Measurements from ENCODE around the gene GRIN2C.

GRIN2C gene

DNA sequence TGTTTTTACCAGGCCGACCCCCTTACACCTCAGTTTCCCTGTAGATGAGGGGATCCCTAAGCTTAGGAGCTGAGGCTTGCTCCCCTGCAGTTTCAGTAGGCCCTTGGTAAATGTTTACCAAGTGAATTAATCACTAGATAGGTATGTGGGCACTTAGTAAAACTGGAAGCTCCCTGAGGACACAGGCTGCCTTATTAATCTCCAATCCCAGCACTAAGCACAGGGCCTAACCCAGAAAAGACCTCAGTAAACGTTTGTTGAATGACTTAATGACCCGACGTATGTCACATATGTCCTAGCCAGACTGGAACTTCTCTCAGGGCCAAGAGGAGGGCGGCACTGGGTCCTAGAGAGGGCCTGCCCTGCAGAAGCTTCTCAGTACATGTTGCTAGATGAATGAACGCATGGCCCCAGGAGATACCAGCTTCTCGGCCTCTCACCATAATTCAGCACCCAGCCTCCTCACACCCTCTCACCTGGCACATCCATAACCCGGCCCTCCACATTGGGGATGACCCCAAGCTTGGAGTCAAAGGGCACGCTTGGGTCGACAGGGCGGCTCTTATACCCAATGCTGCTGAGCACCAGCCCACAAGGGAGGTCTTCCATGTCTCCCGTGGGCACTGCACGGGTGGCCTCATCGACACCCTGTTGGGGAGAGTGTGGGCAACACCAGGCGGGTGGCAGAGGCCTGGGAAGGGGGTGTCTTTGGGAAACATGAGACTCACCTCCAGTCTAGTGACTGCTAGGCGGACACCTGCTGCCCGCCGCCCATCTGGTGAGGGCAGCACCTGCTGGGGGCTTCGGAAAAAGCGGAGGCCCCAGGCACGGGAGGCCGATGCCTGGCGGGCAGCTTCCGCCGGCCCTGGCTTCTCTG lies 4.0 kb upstream of the GRIN2C start:
- DNase-seq: no peak

DNA sequence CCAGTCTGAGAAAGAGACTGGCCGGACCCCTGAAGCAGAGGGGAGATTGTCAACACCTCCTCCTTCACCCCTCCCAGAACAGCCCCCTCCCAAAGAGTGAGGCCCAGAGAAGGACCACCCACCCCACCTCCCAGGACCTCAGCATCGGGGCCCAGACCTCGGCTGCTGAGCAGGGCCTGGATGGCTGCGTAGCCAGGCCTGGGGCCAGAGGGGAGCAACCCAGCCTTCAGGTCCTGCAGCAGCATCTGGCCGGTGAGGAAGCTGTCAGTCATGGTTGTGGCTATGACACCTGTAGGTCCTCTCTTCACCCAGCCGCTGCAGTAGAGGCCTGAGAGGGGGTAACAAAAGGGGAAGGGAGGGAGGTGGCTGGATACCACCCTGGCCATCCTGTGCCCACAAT lies 3.2 kb upstream of the GRIN2C start:
- DNase-seq: no peak

DNA sequence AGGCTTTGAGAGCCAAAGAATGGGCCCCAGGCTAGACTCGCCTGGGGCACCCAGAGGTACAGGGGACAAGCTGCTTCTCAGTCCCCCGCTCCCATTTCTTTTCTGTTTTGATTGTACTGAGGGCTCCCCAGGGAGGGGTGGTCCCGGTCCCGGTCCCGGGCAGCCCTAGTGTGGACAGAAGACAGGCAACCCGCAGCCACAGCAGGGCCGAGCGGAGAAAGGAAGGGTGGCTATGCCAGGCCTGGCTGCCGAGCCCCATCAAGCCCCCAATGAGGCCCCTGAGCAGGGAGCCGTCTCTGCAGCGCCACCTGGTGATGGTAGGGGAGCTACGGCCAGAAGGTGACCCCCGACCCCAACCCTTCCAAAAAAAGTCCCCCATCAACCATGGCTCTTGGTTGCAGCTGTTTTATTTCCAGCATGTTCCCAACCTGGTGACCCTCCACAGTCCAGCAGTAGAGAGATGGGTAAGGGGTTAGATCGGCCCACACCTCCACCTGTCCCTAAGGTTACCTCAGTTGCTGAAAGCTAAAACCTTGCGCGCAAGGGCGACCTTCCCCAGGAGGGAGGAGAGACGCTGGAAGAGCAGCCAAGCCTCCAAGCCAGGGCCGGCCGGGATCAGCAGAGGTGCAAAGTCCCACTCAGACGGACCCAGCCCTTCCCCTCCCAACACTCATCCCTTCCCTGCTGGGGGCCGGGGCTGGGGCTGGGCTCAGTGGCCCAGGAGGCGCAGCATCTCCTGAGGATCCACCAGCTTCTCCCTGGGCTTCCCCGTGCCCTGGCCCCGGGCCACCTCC lies 2.6 kb upstream of the GRIN2C start:
- peak; percentile 76 for DNase-seq

DNA sequence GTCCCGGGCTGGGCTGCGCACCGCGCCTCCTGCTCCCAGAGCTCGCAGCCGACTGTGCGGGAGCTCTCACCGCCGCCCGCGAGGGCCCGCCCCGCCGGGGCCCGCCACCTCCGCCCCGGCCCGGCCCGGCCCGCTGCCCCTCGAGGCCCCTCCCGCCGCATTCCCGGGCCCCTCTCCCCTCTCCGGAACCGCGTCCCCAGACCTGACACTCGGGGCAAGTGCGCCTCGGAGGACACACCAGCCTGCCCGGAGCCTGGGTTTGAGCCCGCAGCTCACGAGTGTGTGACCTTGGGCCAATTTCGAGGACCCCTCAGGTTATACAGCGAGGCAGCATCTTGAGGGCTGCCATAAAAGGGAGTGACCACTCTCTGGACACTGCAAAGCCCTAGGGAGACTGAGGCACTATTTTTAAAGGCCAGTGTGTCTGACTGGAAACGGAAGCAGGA lies 2.0 kb upstream of the GRIN2C start:
- no peak for DNase-seq

DNA sequence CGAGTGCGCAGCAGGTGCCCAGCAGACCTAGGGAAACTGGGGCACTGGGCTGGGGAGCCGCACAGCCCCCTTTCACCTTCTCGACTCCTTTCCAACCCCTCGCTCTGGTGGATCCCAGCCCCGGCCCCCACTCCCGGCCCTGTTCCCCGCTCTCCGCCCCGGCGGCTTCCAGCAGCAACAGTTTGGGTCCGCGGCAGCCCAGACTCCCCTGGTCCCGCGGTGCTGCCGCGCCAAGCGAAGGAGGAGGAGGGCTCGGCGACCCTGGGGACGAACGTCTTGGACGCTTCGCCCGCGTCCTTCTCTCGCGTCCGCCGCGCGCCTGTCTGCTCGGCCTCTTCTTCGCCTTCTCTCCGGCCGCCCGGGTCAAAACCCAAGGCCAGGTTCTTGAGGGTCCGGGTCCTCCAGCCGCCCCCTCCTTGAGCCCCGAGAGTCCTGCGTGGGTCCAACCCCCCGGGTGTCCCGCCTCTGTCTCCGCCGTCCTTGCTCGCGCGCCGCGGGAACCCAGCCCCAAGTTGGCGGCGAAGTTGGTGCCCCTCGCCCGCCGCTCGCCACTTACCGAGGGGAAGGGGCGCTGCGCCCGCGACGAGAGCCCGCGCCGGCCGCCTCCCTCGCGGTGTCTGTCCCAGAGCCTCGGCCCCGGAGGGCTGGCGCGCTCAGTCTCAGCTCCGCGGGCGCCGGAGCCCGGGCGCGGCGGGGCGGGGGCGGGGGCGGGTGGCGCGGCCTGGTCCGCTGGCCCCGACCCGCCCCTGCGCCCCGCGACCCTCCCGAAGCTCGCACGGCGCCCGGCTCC lies 1.4 kb upstream of the GRIN2C start:
- no peak for DNase-seq

DNA sequence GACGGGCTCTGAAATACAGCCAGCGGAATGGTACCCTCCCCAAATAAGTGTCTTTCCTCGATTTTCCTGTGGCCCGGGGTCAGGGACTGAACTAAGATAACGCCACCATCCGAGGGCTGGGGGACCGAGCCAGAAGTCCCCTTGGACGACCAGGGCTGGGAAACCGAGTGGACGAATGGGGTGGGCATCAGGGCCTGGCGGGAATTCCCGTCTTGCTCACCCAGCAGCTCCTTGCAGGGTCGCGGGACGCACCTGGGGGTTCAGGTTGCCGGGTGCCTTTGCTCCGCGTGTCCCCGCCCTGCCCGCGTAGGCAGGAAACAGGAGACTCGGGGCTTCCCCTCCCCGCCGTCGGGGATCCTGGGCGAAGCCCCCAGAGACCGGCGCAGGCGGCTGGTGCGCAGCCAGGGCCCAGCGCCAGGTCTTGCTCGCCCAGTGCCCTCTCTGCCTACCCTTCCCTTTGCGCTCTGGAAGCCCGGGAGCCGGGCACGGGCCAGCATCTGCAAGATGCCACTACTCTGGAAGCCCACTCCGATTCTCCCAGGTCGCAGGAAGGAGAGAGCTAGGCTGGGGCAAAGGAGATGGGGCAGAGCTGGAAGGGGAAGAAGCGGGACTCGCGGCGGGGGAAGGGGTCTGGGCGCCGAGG lies 665 bp upstream of the GRIN2C start:
- DNase-seq: no peak

DNA sequence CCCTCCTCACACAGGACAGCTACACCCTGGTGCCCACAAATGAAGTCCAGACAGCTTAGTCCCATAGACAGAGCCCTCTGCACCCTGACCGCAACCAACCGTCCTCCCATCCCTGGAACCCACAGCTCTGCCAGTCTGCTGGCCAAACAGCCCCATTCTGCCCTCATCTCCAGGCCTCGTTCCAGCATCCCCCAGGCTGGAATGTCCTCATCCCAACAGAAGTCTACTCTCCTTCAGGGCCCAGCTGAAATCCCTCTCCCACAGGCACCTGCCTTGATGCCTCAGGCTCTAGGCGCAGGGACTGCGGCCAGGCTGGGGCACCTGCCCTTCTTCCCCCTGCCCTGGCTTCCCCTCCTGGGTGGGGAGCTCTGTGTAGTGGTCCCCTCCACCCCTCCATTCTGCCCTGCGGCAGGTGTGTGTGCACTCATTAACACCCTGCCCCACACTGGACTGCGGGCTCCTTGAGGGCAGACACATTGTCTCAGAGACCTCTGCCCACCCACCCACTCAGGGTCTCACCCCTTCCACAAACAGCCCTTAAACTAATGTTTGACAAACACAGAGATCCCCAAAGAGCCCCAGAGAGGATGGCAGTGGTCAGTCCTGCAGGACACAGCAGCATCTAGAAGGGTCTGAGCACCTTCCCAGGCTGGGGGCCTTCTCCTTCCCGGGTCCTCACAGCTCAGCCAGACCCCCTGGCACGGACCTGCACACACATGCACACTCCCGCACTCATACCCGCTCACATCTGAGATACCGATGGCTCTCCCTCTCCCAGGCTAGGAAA lies 820 bp downstream of the GRIN2C start:
- DNase-seq: no peak

DNA sequence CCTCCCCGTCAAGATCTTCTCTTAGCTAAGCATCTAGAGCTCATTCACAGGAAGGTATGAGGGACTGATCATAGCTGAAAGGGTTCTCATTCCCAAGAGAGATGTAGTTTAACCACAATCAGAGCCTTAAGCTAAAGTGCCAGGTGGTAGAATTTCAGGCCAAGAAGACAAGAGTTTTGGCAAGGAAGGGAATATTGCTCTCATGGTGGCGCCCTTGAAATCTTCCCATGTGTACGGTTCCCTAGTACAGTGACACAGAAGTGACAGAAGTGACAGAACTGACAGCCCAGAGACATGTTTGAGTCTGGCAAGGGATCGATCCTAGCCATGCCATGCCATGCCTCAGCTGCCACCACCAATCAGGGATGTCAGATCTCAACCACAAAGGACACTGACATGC lies 2.5 kb downstream of the GRIN2C start:
- no peak for DNase-seq

DNA sequence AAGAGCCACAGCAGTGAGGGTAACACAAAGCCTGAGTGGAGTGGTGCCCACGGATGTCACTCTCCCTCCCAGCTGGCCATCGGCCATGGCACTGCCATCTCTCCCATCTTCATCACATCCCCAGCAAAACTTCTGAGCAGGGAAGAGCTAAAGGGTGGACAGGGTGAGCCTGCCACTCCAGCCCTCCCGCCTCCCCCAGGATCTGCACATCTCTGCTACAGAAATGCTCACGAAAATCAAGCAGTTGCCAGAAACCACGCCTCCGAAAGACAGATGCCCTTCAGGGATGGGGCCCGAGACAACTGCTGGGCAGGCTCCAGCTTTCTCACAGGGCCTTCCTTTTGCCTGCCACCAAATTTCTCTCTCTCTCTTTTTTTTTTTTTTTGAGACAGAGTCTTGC lies 3.6 kb downstream of the GRIN2C start:
- no peak for DNase-seq

DNA sequence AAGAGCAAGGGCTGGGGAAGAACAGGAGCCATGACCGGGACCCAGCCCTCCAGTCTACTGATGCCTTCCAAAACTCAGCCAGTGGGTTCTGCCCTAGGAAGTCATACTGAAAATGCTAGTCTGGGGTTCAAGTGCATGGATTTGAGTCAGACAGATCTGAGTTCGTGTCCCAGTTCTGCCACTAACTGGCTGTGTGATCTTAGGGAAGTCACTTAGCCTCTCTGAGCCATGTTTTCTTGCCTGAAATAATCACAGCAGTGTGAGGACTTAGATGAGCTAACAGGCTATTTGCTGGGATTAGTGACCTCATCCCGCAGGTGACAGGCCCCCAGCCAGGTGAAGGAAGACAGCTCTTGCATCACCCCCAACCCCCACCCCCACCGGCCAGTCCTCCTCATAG lies 4.4 kb downstream of the GRIN2C start:
- DNase-seq: no peak

DNA sequence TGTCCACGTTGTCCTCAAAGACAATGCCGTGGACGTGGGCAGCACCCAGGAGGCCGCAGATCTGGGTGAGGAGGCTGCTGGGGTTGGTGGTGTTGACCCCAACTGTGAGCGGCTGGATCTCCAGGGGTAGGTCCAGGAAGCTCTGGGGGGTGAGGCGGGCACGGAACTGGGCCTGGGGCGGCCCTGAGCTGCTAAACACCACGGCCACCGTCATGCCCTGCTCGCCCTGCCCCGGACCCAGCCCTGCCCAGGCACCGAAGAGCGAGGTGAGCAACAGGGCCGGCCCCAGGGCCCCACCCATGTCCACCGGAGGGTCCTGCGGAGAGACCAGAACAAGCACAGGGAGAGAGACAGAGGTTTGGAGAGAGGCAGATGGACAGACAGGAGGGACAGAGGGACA lies 4.9 kb downstream of the GRIN2C start:
- DNase-seq: no peak

DNA sequence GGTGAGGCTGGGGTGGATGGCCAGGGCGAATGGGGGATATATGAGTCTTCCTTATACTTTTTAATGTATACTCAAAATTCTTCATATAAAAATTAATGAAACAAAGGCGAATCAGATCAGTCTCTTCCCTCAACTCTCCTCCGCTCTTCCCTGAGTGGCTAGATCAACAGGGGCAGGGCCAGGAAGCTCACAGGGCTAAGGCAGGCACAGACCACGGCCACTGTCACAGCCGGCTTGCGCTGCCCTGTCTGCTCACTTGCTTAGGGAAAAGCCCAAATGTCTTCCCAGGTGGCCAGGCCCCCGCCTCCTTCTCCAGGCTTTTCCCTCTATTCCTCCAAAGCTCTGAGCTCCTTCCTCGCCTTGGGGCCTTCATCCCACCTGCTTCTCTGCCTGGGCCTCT lies 6.0 kb downstream of the GRIN2C start:
- DNase-seq: no peak

DNA sequence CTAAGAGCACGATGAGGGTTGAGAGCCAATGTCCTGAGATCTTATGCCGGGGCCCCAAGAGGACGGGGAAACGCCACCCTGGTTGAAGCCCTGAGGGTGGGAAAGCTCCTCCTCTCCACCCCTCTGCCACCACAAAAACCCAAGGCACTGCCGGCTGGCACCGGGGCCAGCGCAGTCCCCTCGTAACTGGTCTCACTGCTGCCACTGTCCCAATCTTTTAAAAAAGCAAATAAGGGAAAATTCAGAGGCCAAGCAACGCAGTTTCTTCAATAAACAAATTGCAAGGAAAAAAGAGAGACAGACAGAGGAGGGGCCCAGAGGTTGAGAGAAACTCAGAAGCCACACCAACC lies 6.7 kb downstream of the GRIN2C start:
- DNase-seq: no peak

DNA sequence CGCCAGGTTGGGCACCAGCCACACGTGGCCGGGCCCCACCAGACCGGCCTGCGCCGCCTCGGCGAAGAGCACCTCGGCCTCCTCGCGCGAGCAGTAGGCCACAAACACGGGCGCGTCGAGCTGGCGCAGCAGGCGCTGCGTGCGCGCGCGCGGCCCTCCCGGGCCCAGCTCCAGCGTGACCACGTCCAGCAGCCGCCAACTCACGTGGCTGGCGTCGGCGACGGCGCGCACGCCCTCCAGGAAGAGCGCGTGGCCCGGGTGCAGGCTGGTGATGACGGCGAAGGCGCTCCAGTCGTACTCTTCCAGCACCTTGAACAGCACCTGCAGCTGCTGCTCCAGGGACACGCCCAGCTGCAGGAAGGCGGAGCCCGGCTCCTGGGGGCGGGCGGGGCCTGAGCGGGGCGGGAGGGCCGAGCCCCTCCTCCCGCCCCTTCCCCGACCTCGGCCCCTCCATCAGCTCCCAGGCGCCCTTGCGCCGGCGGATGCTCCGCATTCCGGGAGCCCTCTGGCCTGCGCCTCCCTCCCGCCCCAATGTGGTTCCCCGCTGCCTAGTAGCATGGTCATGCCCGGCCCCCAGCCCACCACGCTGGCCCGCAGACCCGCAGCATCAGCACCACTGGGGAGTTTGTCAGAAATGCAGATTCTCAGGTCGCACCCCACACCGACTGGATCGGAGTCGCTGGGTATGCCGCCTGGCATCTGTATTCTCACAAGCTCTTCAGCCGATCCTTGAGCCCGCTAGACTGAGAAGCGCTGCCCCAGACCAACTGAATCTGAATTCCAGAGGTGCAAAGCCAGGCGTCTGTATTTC lies 7.2 kb downstream of the GRIN2C start:
- no peak for DNase-seq

DNA sequence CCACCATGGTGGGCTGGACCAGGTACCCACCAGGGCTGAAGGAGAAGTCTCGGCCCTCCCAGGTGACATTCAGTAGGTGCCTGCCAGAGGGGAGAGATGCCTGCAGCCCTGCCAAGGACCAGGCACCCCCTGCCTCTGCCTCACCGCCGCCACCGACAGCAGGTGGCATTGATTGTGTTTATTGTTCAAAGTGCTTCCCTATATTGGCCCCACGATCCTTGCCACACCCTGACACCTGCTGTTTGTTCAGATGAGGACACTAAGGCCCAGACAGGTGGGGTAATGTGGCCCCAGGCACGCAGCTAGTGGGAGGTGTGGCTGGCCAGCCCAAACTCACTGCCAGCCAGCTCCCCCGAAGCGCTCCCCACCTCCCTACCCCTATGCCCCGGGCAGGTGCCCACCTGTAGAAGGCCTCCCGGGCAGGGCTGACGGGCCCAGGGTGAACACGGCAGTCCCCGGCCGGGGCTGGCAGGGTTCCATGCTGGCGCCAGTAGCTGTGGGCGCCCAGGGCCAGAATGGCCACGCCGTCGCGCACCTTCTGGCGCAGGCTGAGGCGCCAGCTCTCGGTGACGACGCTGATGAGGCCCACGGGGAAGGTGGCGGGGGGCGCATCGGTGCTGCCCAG lies 8.0 kb downstream of the GRIN2C start:
- DNase-seq: no peak

DNA sequence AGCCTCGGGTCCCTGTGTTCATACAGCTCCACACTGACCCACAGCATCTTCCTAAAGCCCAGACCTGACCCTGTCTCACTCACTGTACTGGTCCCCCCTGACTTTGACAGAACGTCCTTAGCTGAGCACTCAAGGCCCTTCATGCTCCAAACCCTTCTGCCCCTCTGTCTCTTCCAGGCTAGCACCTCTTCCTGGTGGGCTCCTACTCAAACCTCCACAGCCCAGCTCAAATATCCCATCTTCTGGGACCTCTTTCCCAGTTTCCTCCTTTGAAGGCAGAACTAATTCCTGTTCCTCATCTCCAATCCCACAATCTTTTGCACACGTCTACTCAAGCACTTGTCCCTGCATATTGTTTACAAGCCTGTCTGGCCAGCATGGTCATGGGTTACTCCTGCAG lies 8.8 kb downstream of the GRIN2C start:
- no peak for DNase-seq

DNA sequence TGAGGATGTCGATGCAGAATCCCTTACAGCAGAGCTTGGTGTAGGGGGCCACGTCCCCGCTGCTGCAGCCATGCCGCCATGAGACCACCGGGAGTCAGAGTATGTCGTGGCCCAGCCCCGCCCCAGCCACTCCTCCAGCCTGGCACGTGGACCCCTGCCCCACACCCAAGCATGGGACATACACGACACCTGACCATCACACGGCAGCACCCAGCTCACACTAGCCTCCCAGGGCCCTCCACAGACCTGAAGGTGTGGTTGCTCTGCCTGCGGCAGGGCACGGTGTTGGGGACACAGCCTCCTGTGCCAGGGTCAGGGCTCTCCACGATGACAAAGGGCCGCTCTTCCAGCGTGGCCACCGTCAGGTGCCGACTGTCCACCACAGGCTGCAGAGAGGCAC lies 9.4 kb downstream of the GRIN2C start:
- no peak for DNase-seq

DNA sequence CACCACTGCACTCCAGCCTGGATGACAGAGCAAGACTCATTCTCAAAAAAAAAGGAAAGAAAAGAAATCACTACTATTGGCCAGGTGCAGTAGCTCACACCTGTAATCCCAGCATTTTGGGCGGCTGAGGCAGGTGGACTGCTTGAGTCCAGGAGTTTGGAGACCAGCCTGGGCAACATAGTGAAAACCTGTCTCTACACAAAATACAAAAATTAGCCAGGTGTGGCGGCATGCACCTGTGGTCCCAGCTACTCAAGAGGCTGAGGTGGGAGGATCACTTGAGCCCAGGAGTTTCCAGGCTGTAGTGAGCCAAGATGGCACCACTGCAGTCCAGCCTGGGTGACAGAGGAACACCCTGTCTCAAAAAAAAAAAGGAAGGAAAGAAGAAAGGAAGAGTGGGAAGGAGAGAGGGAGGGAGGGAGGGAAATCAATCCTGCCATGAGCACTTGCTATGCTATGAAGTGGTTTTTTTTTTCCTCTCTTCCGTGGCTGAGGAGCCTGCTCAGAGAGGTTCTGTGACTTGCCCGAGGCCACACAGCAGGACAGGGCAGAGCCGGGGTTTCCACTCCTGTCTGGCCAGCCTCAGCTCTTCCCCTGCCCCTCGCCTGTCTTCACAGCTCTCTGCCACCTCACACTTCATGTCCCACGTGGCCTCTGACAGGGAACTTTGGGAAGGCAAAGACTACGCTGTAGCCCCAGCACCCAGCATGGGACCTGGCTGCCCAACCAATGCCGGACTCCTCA lies 10.9 kb downstream of the GRIN2C start:
- no peak for DNase-seq

DNA sequence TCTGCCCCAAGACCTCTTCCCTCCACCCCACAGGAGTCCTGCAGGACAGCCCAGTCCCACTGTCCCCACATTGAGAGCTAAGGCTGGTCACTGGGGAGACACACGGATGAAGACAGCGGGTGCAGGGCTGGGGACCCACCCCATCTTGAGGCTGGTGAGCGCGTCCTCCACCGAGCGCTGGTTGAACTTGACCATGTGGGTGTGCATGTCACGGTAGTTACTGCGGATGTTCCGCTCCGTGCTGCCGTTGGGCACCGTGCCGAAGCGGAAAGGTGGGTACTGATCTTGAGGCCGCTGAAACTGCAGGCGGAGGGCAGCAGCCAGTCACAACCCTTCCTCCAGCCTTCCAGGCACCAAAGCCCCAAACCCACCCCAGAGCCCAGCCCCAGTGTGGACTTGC lies 13.1 kb downstream of the GRIN2C start:
- DNase-seq: no peak

DNA sequence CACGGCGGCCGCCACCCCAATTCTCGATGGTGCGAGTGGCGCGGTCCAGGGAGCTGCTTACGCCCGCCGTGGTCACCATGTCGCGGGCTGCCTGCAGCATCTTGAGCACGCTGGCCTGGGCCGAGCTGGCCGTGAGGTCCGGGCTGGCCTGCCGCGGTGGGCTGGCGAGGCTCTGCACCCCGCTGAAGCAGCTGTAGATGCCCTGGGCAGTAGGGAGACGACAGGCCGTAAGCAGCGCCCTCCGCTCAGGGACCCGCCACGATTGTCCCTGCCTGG lies 16.4 kb downstream of the GRIN2C start:
- DNase-seq: no peak

Data from right hindlimb (tissue), 1 donor.